HG02981 (cell line): ENCODE data around the gene DBNDD2.

Experiments
- ATAC-seq: cut with Tn5 transposase; IDR thresholded peaks from one replicate; pipeline ENCODE4 v1.9.1; 2021; ENCODE audit warnings: mild to moderate bottlenecking, moderate library complexity; ENCODE audit not compliant: unreplicated experiment

The DBNDD2 gene

GRCh38 chr20:45445805-45446562, 37.9 kb downstream of the DBNDD2 start:
- peak; percentile 50 for ATAC-seq

- ATAC-seq = no peak
Observed at GRCh38 chr20:45448270-45448669, 40.2 kb downstream of the DBNDD2 start.

GRCh38 chr20:45449528-45449927, 41.4 kb downstream of the DBNDD2 start:
- no peak for ATAC-seq

GRCh38 chr20:45450097-45450818, 42.2 kb downstream of the DBNDD2 start:
- no peak for ATAC-seq

- ATAC-seq = no peak
Observed at GRCh38 chr20:45452238-45452637, 44.1 kb downstream of the DBNDD2 start.

GRCh38 chr20:45452772-45453691, 44.9 kb downstream of the DBNDD2 start:
- ATAC-seq = no peak

GRCh38 chr20:45456632-45457031, 48.5 kb downstream of the DBNDD2 start:
- no peak for ATAC-seq

GRCh38 chr20:45459606-45460005, 51.5 kb downstream of the DBNDD2 start:
- ATAC-seq = no peak
